Hepatocyte (in vitro differentiated cells): ENCODE results near the gene ARHGAP10. TPM values are rescaled to one million over a fixed set of nuclear protein-coding genes. Genes with fewer than 3 reads are reported as not detected.

Source experiments
- DNase-seq: peaks from one replicate; pipeline ENCODE4 v3.0.0-alpha.2; 2016; ENCODE audit warnings: low spot score
- H2AFZ ChIP-seq: fragments of 200-600 bp; sonication (generic); 2 replicates; pipeline ENCODE4 v1.6.0; 2016; ENCODE audit warnings: antibody characterized with exemption, mild to moderate bottlenecking
- H3K27ac ChIP-seq: fragments of 200-600 bp; sonication (generic); 2 replicates; pipeline ENCODE4 v1.5.1; 2016; ENCODE audit warnings: mild to moderate bottlenecking
- H3K27me3 ChIP-seq: fragments of 200-600 bp; sonication (generic); 2 replicates; pipeline ENCODE4 v1.6.1; 2016
- H3K36me3 ChIP-seq: fragments of 200-600 bp; sonication (generic); replicated peaks from 2 replicates; pipeline ENCODE4 v1.5.1; 2016; ENCODE audit warnings: low read depth; ENCODE audit not compliant: insufficient read depth
- H3K4me1 ChIP-seq: fragments of 200-600 bp; sonication (generic); 2 replicates; pipeline ENCODE4 v1.5.1; 2016; ENCODE audit warnings: mild to moderate bottlenecking, moderate library complexity; ENCODE audit not compliant: insufficient read depth
- H3K4me2 ChIP-seq: fragments of 200-600 bp; sonication (generic); 2 replicates; pipeline ENCODE4 v1.6.0; 2016
- H3K4me3 ChIP-seq: fragments of 200-600 bp; sonication (generic); 2 replicates; pipeline ENCODE4 v1.5.1; 2016; ENCODE audit warnings: mild to moderate bottlenecking
- H3K79me2 ChIP-seq: fragments of 200-600 bp; sonication (generic); 2 replicates; pipeline ENCODE4 v1.6.0; 2017; ENCODE audit warnings: mild to moderate bottlenecking
- H3K9me2 ChIP-seq: fragments of 200-600 bp; sonication (generic); replicated peaks from 2 replicates; pipeline ENCODE4 v1.6.0; 2017; ENCODE audit warnings: mild to moderate bottlenecking; ENCODE audit not compliant: insufficient read depth
- H3K9me3 ChIP-seq: fragments of 200-600 bp; sonication (generic); 2 replicates; pipeline ENCODE4 v1.5.1; 2016; ENCODE audit warnings: low read depth, mild to moderate bottlenecking
- H4K20me1 ChIP-seq: fragments of 200-600 bp; sonication (generic); 2 replicates; pipeline ENCODE4 v1.6.0; 2016; ENCODE audit warnings: mild to moderate bottlenecking; ENCODE audit not compliant: insufficient read depth, poor library complexity, severe bottlenecking
- CTCF ChIP-seq: fragments of 200-600 bp; sonication (generic); IDR thresholded peaks from 2 replicates; pipeline ENCODE4 v1.5.1; 2016; ENCODE audit warnings: antibody characterized with exemption, mild to moderate bottlenecking; ENCODE audit not compliant: poor library complexity
- EZH2 ChIP-seq: fragments of 200-600 bp; sonication (generic); IDR thresholded peaks from 2 replicates; pipeline ENCODE4 v1.6.1; 2016; ENCODE audit warnings: antibody characterized with exemption, mild to moderate bottlenecking, borderline replicate concordance
- EZH2phosphoT487 ChIP-seq: fragments of 200-600 bp; sonication (generic); IDR thresholded peaks from one replicate; pipeline ENCODE4 v1.6.1; 2018; ENCODE audit warnings: antibody characterized with exemption, mild to moderate bottlenecking, low read depth, moderate library complexity; ENCODE audit not compliant: unreplicated experiment, severe bottlenecking
- WGBS: methylation state at CpG from one replicate; pipeline ENCODE4 v1.1.6; 2016; ENCODE audit warnings: low lambda C conversion rate; ENCODE audit errors: missing lambda C conversion rate; 5-methylcytosine and 5-hydroxymethylcytosine counted together
- polyA plus RNA-seq: library from polyadenylated mRNA; unstranded; fragments of >200 nt; fragmentation: Nextera tagmentation; extraction: Ambion mirVana; gene quantifications from 2 replicates; pipeline ENCODE4 v1.2.1, GENCODE V29; 2016
- total RNA-seq: library from RNA; depleted of rRNA; stranded (reverse); fragments of >200 nt; gene quantifications from 2 replicates; pipeline ENCODE4 v1.2.3, GENCODE V29; 2014

The ARHGAP10 gene
- total and polyA plus RNA-seq, 2 experiments from 2014 or later: 16.8 to 23.4 TPM

GRCh38 chr4:147761218-147761883 lies 29.5 kb downstream of the ARHGAP10 start:
- no peak overlapping the region for H2AFZ ChIP-seq
- H3K9me3 ChIP-seq: no peaks in the 10 kb centered on the region
- no peaks in the 10 kb centered on the region for H3K27me3 ChIP-seq
- WGBS: 86% methylated on average over 7 of the region's 7 CpGs
- no peaks in the 10 kb centered on the region for H3K36me3 ChIP-seq
- no peak overlapping the region for H3K4me3 ChIP-seq
- peaks cover 3% of the 10 kb centered on the region for H3K4me1 ChIP-seq
- TF ChIP-seq CTCF (no peak), EZH2 (no peak), EZH2phosphoT487 (no peak)
- no peak overlapping the region for H3K4me2 ChIP-seq
- no peaks in the 10 kb centered on the region for H3K9me2 ChIP-seq
- no peak for DNase-seq
- peaks cover 3% of the 10 kb centered on the region for H4K20me1 ChIP-seq
- no peak overlapping the region for H3K27ac ChIP-seq
- H3K79me2 ChIP-seq: peaks cover 64% of the 10 kb centered on the region

DNA sequence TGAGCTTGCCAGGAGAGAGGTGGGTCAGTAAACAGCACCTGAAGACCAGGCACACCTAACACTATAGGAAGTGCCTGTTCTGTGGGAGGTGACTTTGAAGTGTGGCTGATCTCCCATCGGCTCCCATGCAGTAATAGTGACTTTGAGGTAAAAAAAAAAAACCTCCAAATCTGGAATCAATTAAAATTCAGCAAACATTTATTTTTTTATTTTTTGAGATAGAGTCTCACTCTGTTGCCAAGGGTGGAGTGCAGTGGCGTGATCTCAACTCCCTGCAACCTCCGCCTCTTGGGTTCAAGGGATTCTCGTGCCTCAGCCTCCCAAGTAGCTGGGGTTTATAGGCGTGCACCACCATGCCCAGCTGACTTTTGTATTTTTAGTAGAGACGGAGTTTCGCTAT lies 32.4 kb downstream of the ARHGAP10 start:
- H3K4me1 ChIP-seq: peaks cover 3% of the 10 kb centered on the region
- no peaks in the 10 kb centered on the region for H3K27me3 ChIP-seq
- H3K79me2 ChIP-seq: peaks cover 53% of the 10 kb centered on the region
- no peak overlapping the region for H2AFZ ChIP-seq
- DNase-seq: no peak
- 83% methylated on average over 7 of the region's 7 CpGs for WGBS
- no peak overlapping the region for H3K4me2 ChIP-seq
- peaks cover 3% of the 10 kb centered on the region for H4K20me1 ChIP-seq
- no peak for TF ChIP-seq CTCF
- no peak for TF ChIP-seq EZH2
- TF ChIP-seq EZH2phosphoT487: no peak
- no peak overlapping the region for H3K4me3 ChIP-seq
- H3K36me3 ChIP-seq: no peaks in the 10 kb centered on the region
- H3K9me3 ChIP-seq: no peaks in the 10 kb centered on the region
- H3K9me2 ChIP-seq: no peaks in the 10 kb centered on the region
- no peak overlapping the region for H3K27ac ChIP-seq

- Histone ChIP-seq H3K4me2 (no peak overlapping the region), H4K20me1 (peaks cover 3% of the 10 kb centered on the region), H3K36me3 (no peaks in the 10 kb centered on the region), H3K27me3 (no peaks in the 10 kb centered on the region), H3K9me3 (no peaks in the 10 kb centered on the region), H3K9me2 (no peaks in the 10 kb centered on the region), H3K79me2 (peaks cover 60% of the 10 kb centered on the region), H2AFZ (no peak overlapping the region), H3K4me3 (no peak overlapping the region), H3K4me1 (no peaks in the 10 kb centered on the region), H3K27ac (no peak overlapping the region)
- 92% methylated on average over 3 of the region's 3 CpGs for WGBS
- DNase-seq: no peak
- TF ChIP-seq CTCF (no peak), EZH2 (no peak), EZH2phosphoT487 (no peak)
These were observed 33.2 kb downstream of the ARHGAP10 start for GRCh38 chr4:147765121-147765529.
